Measurements from ENCODE around the gene PRKCQ.

GRCh38 chr10:6405713-6406112 lies 174.4 kb downstream of the PRKCQ start:
- TF ChIP-seq CTCF (optimal IDR thresholded peaks at IDR 0.05 in 1 of 3, IDR thresholded peaks at IDR 0.05 in 1 of 3, conservative IDR thresholded peaks at IDR 0.05 in 1 of 3; ENCODE audit: extremely low read depth in 1 of 3, insufficient read depth in 2 of 3, low read length in 3 of 3) (no peak), EZH2 (IDR thresholded peaks at IDR 0.05; ENCODE audit: low read length) (no peak)

Data from keratinocyte (primary cell).